NCI-H187 (cell line): ENCODE measurements around the gene TRIB2.

ENCODE experiments used
- DNase-seq, 2 experiments: peaks; one replicate each; lab custom pipeline; 2025; lab: John Stamatoyannopoulos, UW

The TRIB2 gene

GRCh38 chr2:12778811-12779579, 62.3 kb downstream of the TRIB2 start:
- DNase-seq, result no peak

GRCh38 chr2:12781329-12781728, 64.6 kb downstream of the TRIB2 start:
- no peak for DNase-seq

GRCh38 chr2:12787891-12788801, 71.4 kb downstream of the TRIB2 start:
- no peak for DNase-seq

- no peak for DNase-seq
These were observed 75.2 kb downstream of the TRIB2 start for GRCh38 chr2:12791906-12792305.
